Thoracic aorta (tissue), 2 donors: ENCODE data around the gene RASGEF1B. TPM values are rescaled to one million over a fixed set of nuclear protein-coding genes. Genes with fewer than 3 reads are reported as not detected.

Experiments used
- ATAC-seq: fragments of 150-250 bp; one replicate; pipeline ENCODE4 v1.8.0; 2017; ENCODE audit warnings: low read depth; ENCODE audit not compliant: insufficient number of reproducible peaks, low FRiP score
- DNase-seq: peaks from one replicate; pipeline ENCODE4 v3.0.0-alpha.2; 2020; ENCODE audit warnings: low spot score
- H3K27ac ChIP-seq, 2 donors: fragments of 200-600 bp; sonication (generic); 1 replicate in 1 of 2; 2 replicates in 1 of 2; pipeline ENCODE4 v1.5.1; 2016; ENCODE audit warnings: mild to moderate bottlenecking in 2 of 2, moderate library complexity in 2 of 2
- H3K27me3 ChIP-seq: fragments of 200-600 bp; sonication (generic); replicated peaks from 2 replicates; pipeline ENCODE4 v1.6.0; 2016; ENCODE audit warnings: mild to moderate bottlenecking; ENCODE audit not compliant: insufficient read depth
- H3K36me3 ChIP-seq: fragments of 200-600 bp; sonication (generic); one replicate; pipeline ENCODE4 v1.5.1; 2016
- H3K4me1 ChIP-seq, 2 donors: fragments of 200-600 bp; sonication (generic); 1 replicate in 1 of 2; 2 replicates in 1 of 2; pipeline versions ENCODE4 v1.5.1 to v1.6.0; 2016; ENCODE audit warnings: low read depth in 2 of 2, mild to moderate bottlenecking in 1 of 2; ENCODE audit not compliant: control insufficient read depth in 1 of 2
- H3K4me3 ChIP-seq: fragments of 200-600 bp; sonication (generic); 2 replicates; pipeline ENCODE4 v1.5.1; 2016; ENCODE audit warnings: mild to moderate bottlenecking
- H3K9me3 ChIP-seq: fragments of 200-600 bp; sonication (generic); 2 replicates; pipeline ENCODE4 v1.5.1; 2016
- total RNA-seq, 2 donors: library from RNA; depleted of rRNA; stranded (reverse); fragments of >200 nt; gene quantifications; one replicate each; pipeline versions ENCODE4 v1.1.0 to v1.2.3, GENCODE V29; 2016
- TF ChIP-seq, protein P1 (sequence below): fragments of 200-600 bp; sonication (generic); IDR thresholded peaks from one replicate; pipeline ENCODE4 v1.5.1; 2019; ENCODE audit warnings: antibody characterized with exemption

Gene RASGEF1B
- total RNA-seq = 10 to 100 TPM; 24.4 to 42.0 TPM

DNA sequence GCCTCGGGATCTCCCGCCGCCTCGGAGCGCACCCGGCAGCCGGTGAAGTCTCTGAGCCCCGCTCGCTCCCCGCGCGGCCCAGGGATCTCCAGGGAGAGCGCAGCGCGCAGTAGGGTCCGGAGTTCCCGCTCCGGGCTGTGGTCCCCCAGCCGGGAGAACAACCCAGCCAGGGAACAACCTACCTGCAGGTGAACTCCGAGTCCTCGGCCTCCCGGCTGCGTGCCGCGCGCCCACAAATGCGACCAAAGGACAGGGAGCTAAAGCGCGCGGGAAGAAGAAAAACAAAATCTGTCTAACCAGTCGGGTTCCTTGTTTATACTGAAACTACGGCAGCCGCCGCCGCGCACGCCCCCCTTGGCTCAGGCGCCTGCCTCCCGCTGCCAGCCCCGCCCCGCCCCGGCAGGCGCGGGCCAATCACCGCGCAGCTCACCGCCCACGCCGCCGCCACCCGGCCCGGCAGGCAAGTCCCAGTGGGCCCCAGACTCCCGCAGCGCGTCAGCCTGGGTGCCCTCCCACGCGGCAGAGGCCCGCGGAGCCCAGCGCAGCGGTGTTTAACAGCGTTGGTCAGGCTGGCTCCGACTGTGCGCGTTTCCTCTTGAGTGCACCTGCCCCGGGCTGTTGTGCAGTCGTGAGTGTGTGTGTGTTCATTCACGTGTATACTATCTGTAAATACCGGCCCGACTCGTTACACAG, at the start of gene RASGEF1B:
Gene RASGEF1B, minus strand, starts transcription at position 320 of the 693 bp plus-strand sequence. CDS start 12,399 bp downstream, outside the sequence.
- Histone ChIP-seq H3K36me3 (no peaks in the 10 kb centered on the region), H3K4me1 (peaks cover 5 to 29% of the 10 kb centered on the region in 2 donors), H3K27me3 (no peaks in the 10 kb centered on the region), H3K4me3 (peak within 1 kb of the TSS; percentile 92), H3K27ac (peak within 1 kb of the TSS; percentile 64 to 81), H3K9me3 (no peaks in the 10 kb centered on the region)
- DNase-seq (peak; percentile 40), ATAC-seq (peak; percentile 67)
- TF ChIP-seq, protein P1, sequence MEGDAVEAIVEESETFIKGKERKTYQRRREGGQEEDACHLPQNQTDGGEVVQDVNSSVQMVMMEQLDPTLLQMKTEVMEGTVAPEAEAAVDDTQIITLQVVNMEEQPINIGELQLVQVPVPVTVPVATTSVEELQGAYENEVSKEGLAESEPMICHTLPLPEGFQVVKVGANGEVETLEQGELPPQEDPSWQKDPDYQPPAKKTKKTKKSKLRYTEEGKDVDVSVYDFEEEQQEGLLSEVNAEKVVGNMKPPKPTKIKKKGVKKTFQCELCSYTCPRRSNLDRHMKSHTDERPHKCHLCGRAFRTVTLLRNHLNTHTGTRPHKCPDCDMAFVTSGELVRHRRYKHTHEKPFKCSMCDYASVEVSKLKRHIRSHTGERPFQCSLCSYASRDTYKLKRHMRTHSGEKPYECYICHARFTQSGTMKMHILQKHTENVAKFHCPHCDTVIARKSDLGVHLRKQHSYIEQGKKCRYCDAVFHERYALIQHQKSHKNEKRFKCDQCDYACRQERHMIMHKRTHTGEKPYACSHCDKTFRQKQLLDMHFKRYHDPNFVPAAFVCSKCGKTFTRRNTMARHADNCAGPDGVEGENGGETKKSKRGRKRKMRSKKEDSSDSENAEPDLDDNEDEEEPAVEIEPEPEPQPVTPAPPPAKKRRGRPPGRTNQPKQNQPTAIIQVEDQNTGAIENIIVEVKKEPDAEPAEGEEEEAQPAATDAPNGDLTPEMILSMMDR = no peak

DNA sequence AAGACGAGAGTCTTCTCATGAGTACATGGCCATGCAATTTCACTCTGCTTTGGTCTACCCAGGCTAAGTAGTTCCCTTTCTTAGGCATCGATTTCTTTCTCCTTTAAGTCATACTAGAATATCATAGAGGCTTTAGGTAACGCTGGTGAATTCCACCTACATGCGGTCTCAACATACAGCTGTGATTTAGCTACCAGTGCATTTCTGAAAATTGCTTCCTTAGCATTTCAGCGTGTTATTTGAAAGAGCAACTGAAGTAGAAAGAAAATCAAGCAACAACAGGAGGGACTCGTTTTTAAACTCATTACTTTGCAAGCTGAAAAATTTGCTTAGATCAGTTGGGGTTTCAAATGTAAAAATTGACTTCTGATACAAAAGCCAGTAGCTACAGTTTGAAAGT, 48.1 kb upstream of the RASGEF1B start:
- Histone ChIP-seq H3K36me3 (no peaks in the 10 kb centered on the region), H3K27ac (no peak overlapping the region), H3K4me1 (no peaks in the 10 kb centered on the region), H3K9me3 (no peaks in the 10 kb centered on the region), H3K4me3 (no peak overlapping the region), H3K27me3 (no peaks in the 10 kb centered on the region)
- ATAC-seq (no peak), DNase-seq (no peak)
- TF ChIP-seq, protein P1 = no peak

DNA sequence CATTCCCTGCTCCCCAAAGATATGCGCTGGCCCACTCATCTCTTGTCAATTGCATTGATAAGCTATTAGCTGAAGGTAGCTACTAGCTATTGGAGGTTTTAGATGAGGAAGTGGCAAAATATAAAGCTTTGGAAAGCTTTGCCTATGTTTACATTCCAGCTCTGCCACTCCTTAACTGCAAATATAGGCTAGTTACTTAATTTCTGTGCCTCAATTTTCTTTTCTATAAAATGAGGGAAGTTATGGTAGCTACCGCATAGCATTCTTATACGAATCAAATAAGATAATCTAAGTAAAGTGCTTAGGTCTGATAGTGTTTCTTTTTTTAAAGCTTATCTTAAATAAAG, 47.7 kb upstream of the RASGEF1B start:
- Histone ChIP-seq H3K27me3 (no peaks in the 10 kb centered on the region), H3K4me1 (no peaks in the 10 kb centered on the region), H3K27ac (no peak overlapping the region), H3K36me3 (no peaks in the 10 kb centered on the region), H3K4me3 (no peak overlapping the region), H3K9me3 (no peaks in the 10 kb centered on the region)
- no peak for DNase-seq
- ATAC-seq = no peak
- TF ChIP-seq, protein P1 = no peak

DNA sequence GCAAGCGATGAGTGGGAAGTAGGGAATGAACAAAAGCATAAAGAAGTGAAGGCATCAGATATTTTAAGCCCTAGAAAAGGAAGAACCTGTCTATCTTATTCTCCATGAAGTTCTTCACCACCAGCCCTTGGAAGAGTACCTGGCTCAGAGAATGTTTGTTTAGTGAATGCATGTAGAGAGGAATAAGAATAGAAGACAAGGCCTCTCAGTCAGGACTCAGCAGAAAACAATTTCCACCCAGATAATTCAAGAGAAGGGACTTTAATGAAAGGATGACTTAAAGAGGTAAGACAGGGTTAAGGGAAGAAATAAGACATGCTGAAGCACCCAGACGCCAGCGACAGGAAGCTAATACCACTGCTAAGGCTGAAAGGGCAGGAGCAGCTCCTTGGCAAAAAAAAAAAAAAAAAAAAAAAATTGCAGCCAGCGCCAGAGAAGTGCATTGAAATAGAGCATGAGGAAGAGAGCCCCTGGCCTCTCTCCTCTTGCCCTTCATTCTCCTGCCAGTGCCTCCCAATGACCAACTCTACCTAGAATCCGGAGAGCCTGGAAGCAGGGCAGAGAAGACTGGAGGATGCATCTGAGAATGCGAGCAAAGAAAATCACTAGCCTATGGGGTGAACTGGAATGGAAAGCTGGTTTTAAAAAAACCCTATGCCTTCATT, 47.2 kb upstream of the RASGEF1B start:
- ATAC-seq (no peak), DNase-seq (no peak)
- H3K27ac ChIP-seq = no peak overlapping the region
- TF ChIP-seq, protein P1 = no peak
- H3K4me3 ChIP-seq = no peak overlapping the region
- H3K4me1 ChIP-seq = no peaks in the 10 kb centered on the region
- no peaks in the 10 kb centered on the region for H3K27me3 ChIP-seq
- no peaks in the 10 kb centered on the region for H3K36me3 ChIP-seq
- no peaks in the 10 kb centered on the region for H3K9me3 ChIP-seq

DNA sequence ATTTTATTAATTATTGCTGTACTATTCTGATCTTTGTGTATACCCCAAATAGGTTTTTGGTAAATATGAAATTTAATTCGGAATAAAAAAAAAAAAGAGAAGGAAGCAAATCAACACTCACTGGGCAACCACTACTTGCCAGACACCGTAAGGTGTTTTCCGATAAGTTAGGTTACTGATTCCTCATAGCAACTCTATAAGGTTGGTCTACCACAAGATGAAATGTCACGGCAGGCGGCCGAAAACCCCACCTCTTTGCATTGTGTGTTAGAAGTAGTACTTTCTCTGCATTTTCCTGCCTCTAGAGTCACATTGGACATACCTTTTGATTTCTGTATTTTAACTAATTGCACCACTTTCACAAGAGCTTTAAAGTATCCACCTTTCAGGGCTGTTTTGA, 44.5 kb upstream of the RASGEF1B start:
- no peaks in the 10 kb centered on the region for H3K36me3 ChIP-seq
- H3K9me3 ChIP-seq = no peaks in the 10 kb centered on the region
- no peaks in the 10 kb centered on the region for H3K27me3 ChIP-seq
- TF ChIP-seq, protein P1 = no peak
- no peak overlapping the region for H3K4me3 ChIP-seq
- DNase-seq = no peak
- no peak overlapping the region for H3K27ac ChIP-seq
- no peaks in the 10 kb centered on the region for H3K4me1 ChIP-seq
- no peak for ATAC-seq
